NCI-H345 (cell line): ENCODE results near the gene S1PR5.

Source experiments
- DNase-seq: peaks from one replicate; lab custom pipeline; 2025; lab: John Stamatoyannopoulos, UW

Gene S1PR5

GRCh38 chr19:10467104-10467706 is 50.0 kb downstream of the S1PR5 start:
- DNase-seq: no peak

GRCh38 chr19:10464456-10464855 is 52.8 kb downstream of the S1PR5 start:
- no peak for DNase-seq
